Measurements from ENCODE around the gene HASPIN.

The HASPIN gene

GRCh38 chr17:3768769-3769168 is 45.1 kb downstream of the HASPIN start:
- no peak for TF ChIP-seq CTCF (IDR thresholded peaks at IDR 0.05; ENCODE audit: extremely low read depth, missing control alignments)
- no peak for DNase-seq (ENCODE audit: low spot score)

- no peak for TF ChIP-seq CTCF (IDR thresholded peaks at IDR 0.05; ENCODE audit: extremely low read depth, missing control alignments)
- DNase-seq (ENCODE audit: low spot score): peak; percentile 55
Observed at GRCh38 chr17:3770466-3770865, 46.8 kb downstream of the HASPIN start.

DNA sequence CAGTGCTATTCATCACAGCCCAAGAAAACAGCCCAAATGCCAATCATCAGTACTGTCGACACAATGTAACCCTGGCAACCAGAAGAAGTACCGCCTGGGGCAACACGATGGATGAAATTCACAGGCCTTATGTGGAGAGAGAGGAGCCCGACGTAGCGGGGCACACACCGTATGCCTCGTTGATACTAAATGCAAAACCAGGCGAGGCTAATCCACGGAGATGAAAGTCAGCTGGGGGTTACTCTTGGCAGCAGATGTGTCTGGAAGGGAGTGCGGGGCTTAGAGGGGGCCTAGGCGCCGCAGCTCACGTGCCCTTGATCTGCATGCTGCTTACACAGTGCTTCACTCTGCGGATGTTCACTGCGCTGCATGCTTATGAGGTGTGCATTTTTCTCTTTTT is 47.4 kb downstream of the HASPIN start:
- no peak for TF ChIP-seq CTCF (IDR thresholded peaks at IDR 0.05; ENCODE audit: extremely low read depth, missing control alignments)
- no peak for DNase-seq (ENCODE audit: low spot score)

DNA sequence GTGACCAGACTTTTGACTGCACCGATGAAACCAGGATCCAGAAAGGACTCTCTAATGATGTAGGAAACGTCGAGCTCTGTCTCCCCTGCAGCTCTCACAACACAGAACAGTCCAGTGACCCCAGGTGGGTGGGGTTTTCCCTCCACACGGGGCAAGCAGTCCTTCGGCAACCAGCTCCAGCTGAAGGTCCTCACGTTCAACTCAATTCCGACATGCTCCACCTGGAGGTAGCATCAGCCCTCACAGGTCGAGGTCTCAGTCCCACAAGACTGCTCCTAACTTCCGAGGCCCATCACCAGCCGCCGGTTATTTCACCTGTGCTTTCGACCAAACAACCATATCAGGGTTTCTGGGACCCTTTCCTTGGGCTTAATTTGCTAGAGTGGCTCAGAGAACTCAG is 49.1 kb downstream of the HASPIN start:
- no peak for DNase-seq (ENCODE audit: low spot score)
- TF ChIP-seq CTCF (IDR thresholded peaks at IDR 0.05; ENCODE audit: extremely low read depth, missing control alignments): no peak

- TF ChIP-seq CTCF (IDR thresholded peaks at IDR 0.05; ENCODE audit: extremely low read depth, missing control alignments): no peak
- no peak for DNase-seq (ENCODE audit: low spot score)
Observed at GRCh38 chr17:3773511-3773910, 49.8 kb downstream of the HASPIN start.

DNA sequence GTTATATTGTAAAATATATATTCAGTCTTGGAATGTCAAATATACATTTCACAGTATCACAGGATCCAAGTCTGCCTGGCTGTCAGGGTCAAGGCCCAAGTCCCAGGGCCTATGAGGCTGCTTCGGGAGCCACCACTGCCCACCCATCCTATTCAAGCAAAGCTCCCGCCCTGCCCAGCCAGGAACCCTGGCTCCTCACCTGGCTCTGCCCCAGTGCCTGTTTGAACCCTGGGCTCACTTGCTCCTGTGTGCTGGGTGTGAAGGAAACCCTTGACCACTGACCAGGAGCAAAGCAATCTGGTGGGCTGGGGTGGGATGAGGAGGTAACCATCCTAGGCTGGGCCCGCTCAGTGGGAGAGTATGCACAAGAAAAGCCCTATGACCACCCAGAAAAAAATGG is 50.3 kb downstream of the HASPIN start:
- no peak for DNase-seq (ENCODE audit: low spot score)
- TF ChIP-seq CTCF (IDR thresholded peaks at IDR 0.05; ENCODE audit: extremely low read depth, missing control alignments): no peak

Data from GM20000 (cell line).